HG03095 (cell line): ENCODE results near the gene TNS2.

Experiments
- ATAC-seq: cut with Tn5 transposase; IDR thresholded peaks from one replicate; pipeline ENCODE4 v1.9.1; 2021; ENCODE audit warnings: moderate library complexity; ENCODE audit not compliant: unreplicated experiment

The TNS2 gene

GRCh38 chr12:53039851-53040250 is 10.0 kb upstream of the TNS2 start:
- no peak for ATAC-seq

DNA sequence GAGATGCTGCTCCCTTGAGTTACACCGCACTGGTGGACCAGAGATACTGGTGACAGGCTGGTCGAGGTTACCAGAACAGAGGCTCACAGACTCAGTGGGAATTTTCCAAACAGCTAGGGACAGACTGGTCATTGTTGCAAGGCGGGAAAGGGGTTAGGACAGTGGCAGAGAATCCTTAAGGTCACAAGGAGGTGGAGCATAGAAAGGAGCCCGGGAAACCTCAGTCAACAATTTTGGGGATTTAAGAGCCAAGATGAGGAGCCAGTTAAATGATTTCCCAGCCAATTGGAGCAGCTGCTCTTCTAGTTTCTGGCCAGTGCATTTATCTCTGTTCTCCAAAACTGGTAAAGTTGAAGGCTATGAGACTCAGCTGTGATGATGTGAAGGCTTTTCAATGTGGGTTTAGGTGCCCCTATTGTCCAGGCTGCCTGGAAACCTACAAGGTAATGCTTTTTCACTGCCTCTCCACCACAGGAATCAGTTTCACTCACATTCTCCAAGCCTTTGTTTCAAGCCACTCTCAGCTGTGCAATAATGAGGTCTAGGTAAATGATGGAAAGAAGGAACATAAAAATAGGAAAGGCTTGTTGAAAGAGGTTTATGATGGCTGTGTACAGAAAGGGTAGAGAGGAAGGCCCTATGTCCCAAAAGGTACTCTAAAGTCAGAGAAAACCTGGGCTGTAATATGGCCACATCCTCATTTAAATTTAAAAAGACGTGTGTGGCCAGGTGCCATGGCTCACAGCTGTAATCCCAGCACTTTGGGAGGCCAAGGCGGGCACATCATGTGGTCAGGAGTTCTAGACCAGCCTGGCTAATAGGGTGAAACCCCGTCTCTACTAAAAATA is 7.0 kb upstream of the TNS2 start:
- ATAC-seq = no peak

DNA sequence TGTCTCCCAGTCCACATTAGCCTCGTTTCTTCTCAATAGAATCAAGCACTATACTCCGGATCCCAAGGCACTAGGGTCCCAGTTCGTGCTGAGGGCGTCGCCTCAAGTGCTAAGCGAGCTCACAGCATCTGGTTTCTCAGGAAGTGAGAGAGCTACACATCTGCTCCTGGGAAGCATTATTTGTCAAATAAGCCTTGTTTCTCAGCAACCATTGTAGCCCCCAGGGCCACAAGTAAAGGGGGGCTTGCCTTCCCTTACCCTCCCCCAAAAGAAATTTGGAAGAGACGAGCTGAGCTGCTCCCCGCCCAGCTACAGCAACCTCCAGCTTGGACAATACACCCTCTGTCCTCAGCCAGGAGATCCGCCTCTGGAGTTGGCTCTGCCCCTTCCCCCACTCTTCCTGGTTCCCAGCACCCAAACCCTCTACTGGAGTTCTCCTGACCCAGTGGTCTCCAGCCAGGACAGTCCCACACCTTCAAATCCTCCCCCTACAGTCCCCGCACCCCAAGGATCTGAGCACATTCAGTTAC is 5.7 kb upstream of the TNS2 start:
- ATAC-seq = no peak

DNA sequence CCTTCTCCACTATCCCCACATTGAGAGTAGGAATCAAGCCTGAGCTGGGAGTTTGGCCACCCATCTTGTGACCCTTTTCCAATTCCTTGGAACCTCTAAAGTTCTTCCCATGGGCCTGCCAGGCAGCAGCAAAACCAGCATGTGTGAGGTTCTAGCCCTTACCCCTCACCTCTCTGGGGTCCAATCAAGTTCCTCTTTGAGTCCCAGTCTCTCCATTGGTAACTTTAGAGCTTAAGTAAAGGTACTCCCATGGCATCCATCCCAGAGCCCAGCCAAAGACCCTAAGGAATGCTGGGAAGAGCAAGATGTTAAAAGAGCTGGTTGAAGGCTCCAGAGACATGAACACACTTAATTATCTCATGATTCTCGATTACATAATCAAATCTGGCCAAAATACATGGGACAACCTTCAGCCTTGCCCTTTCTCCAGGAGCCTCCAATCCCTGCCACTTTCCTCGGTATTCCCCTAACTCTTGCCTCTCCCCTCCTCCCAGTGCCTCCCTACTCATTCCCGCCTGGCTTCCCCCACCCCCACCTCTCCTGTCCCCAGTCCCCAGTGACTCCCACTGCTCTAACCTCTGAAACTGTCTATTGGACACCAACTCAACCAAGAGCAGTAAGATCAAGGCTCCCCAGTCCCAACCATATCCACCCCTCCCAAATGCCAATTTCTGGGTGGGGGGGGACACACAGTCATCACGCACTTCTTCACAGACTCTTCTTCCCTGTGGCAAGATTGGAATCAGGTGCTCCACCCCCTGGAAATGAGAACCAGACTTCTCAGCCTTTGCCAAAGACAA is 4.8 kb upstream of the TNS2 start:
- ATAC-seq = no peak

- no peak for ATAC-seq
Measured at GRCh38 chr12:53045696-53046045, 4.2 kb upstream of the TNS2 start.

GRCh38 chr12:53046655-53047220 is 3.1 kb upstream of the TNS2 start:
- ATAC-seq = peak; percentile 36

DNA sequence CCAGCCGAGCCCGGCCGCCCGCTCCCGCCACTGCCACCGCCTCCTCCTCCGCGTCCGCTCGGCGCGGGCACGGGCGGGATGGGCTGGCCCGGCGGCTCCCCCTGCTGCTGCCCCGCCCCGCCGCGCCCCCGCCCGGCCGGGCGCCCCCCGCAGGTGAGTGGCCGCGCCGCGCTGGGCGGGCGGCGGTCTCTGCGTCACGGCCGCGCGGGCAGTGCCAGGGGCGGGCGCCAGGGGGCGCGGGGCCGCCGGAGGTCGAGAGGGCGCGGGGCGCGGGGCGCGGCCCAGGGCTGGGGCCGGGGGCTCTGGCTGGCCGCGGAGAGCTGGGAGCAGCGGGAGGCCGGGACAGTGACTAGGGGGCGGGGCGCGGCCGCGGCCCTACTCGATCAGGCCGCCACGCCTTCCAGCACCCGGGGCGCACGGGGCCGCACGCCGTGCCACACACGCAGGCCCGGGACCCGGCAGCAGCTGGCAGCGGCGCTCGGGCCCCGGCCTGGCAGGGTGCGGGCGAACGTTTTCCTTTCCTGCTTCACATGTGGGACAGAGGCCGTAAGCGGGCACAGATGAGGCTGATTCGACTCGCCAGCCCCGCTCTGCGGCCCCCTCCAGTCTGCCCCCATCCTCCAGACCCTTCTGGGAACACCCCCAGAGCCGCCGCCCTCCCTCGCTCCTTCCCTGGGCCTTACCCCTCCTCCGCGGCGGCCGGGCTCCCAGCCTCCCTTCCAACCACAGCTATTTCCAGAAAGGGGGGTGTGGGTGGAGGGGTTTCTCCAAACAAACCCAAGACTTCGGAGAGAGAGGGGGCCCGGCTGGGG is 2.4 kb upstream of the TNS2 start:
- ATAC-seq = peak; percentile 54

GRCh38 chr12:53048033-53048779 is 1.7 kb upstream of the TNS2 start:
- no peak for ATAC-seq

DNA sequence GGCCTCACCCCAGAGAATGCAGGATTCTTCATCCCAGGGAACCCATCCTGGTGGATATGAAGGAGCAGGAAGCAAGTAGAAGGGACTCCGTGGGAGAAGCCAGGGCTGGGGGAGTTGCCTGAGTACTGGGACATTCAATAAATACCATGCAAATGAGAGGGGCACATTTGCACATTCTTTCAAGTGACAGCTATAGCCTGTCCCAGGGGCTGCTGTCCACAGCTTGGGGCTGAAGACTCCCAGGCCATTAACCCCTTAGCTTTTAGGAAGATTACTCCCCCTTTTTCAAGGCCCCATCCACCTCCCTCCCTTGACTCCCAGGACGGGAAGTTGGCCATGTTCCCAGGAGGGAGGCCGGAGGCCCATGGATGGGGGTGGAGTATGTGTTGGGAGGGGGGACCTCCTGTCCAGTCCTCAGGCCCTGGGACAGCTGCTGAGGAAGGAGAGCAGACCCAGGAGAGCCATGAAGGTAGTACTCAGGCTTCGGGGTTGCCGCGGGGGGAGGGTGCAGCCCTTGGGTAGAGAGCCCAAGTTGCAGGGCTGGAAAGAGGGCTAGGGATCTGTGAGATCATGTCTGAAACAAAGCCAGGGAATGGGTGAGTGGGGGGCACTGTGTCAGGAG is 974 bp upstream of the TNS2 start:
- ATAC-seq = no peak

- no peak for ATAC-seq
Measured at GRCh38 chr12:53050426-53051057, 677 bp downstream of the TNS2 start.

- no peak for ATAC-seq
Measured at GRCh38 chr12:53051058-53051880, 1.4 kb downstream of the TNS2 start.

- no peak for ATAC-seq
Measured at GRCh38 chr12:53051881-53052412, 2.1 kb downstream of the TNS2 start.

GRCh38 chr12:53052419-53053217 is 2.8 kb downstream of the TNS2 start:
- no peak for ATAC-seq

GRCh38 chr12:53053218-53054111 is 3.6 kb downstream of the TNS2 start:
- ATAC-seq = no peak

- ATAC-seq = peak; percentile 88
Measured at GRCh38 chr12:53054112-53054878, 4.4 kb downstream of the TNS2 start.
